HG02840 (cell line): ENCODE measurements around the gene MYO7B.

Experiments used
- ATAC-seq: cut with Tn5 transposase; IDR thresholded peaks from one replicate; pipeline ENCODE4 v1.9.1; 2021; ENCODE audit warnings: mild to moderate bottlenecking, moderate library complexity, moderate number of reproducible peaks; ENCODE audit not compliant: unreplicated experiment, low FRiP score

Gene MYO7B

GRCh38 chr2:127632592-127633489, 97.4 kb downstream of the MYO7B start:
- no peak for ATAC-seq

GRCh38 chr2:127633556-127634065, 98.1 kb downstream of the MYO7B start:
- no peak for ATAC-seq

GRCh38 chr2:127634066-127634617, 98.7 kb downstream of the MYO7B start:
- no peak for ATAC-seq

GRCh38 chr2:127634626-127635379, 99.3 kb downstream of the MYO7B start:
- ATAC-seq: no peak

- ATAC-seq: no peak
These were observed 100.1 kb downstream of the MYO7B start for GRCh38 chr2:127635380-127636237.

GRCh38 chr2:127636248-127637235, 101.1 kb downstream of the MYO7B start:
- ATAC-seq: no peak

GRCh38 chr2:127637236-127637630, 101.8 kb downstream of the MYO7B start:
- no peak for ATAC-seq

GRCh38 chr2:127637725-127638252, 102.3 kb downstream of the MYO7B start:
- ATAC-seq: no peak

GRCh38 chr2:127638361-127639110, 103.1 kb downstream of the MYO7B start:
- no peak for ATAC-seq

GRCh38 chr2:127639111-127639474, 103.6 kb downstream of the MYO7B start:
- ATAC-seq: no peak

- ATAC-seq: no peak
These were observed 104.9 kb downstream of the MYO7B start for GRCh38 chr2:127640082-127641072.

GRCh38 chr2:127641133-127641532, 105.7 kb downstream of the MYO7B start:
- ATAC-seq: no peak

GRCh38 chr2:127641846-127642507, 106.5 kb downstream of the MYO7B start:
- no peak for ATAC-seq

- ATAC-seq: no peak
These were observed 107.4 kb downstream of the MYO7B start for GRCh38 chr2:127642706-127643438.

GRCh38 chr2:127643439-127644065, 108.1 kb downstream of the MYO7B start:
- ATAC-seq: no peak
